Measurements from ENCODE around the gene FIGLA. TPM values are rescaled to one million over a fixed set of nuclear protein-coding genes. Genes with fewer than 3 reads are reported as not detected.

The FIGLA gene
- polyA plus RNA-seq, 1 of the 3 experiments (the other 2 are of a cell fraction): not detected

DNA sequence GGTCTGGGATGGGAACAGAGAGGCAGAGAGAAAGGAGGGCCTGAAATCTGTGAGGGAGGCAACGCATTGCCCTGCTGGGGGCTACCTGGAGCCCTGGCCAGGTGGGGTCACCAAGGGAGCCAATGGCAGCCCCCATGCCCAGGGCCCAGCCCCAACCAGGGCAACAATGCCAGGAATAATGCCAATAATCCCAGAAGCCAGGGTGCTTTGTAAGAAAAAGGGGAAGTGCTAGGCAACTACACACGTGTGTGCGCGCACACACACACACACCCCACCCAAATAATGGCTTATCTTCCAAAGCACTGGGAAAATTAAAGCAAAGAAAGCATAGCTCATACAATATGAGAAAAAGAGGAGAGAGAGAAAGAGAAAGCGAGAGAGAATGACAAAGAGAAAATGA is 36.9 kb upstream of the FIGLA start:
- Histone ChIP-seq H3K79me2 (ENCODE audit: insufficient read depth) (no peaks in the 10 kb centered on the region), H3K4me1 (ENCODE audit: control insufficient read depth in 1 of 2, insufficient read depth in 2 of 2, low read depth in 1 of 2, low read length in 1 of 2) (no peaks in the 10 kb centered on the region), H4K20me1 (ENCODE audit: insufficient read depth) (no peaks in the 10 kb centered on the region), H3K27me3 (ENCODE audit: insufficient read depth) (no peaks in the 10 kb centered on the region), H3K4me3 (ENCODE audit: low read depth in 2 of 2, low read length in 1 of 2) (no peak overlapping the region), H3F3A (replicated peaks; ENCODE audit: insufficient read depth) (no peaks in the 10 kb centered on the region), H3K9me2 (no peaks in the 10 kb centered on the region), H3K9me3 (no peaks in the 10 kb centered on the region), H2AFZ (ENCODE audit: low read depth) (no peak overlapping the region), H3K4me2 (no peak overlapping the region), H3K27ac (ENCODE audit: low read depth in 2 of 2, low read length in 1 of 2) (no peak overlapping the region), H3K36me3 (replicated peaks in 1 of 2; ENCODE audit: control insufficient read depth in 1 of 2, insufficient read depth in 2 of 2, low read length in 1 of 2) (no peaks in the 10 kb centered on the region), H3K9ac (no peak overlapping the region)
- DNase-seq: no peak
- TF ChIP-seq JUND (IDR thresholded peaks at IDR 0.05): no peak
- no peak for TF ChIP-seq SIN3A (IDR thresholded peaks at IDR 0.05; ENCODE audit: borderline replicate concordance, low read depth, low read length)
- TF ChIP-seq, protein P1, sequence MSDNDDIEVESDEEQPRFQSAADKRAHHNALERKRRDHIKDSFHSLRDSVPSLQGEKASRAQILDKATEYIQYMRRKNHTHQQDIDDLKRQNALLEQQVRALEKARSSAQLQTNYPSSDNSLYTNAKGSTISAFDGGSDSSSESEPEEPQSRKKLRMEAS (IDR thresholded peaks at IDR 0.05; ENCODE audit: low read depth): no peak
- TF ChIP-seq, protein P2, sequence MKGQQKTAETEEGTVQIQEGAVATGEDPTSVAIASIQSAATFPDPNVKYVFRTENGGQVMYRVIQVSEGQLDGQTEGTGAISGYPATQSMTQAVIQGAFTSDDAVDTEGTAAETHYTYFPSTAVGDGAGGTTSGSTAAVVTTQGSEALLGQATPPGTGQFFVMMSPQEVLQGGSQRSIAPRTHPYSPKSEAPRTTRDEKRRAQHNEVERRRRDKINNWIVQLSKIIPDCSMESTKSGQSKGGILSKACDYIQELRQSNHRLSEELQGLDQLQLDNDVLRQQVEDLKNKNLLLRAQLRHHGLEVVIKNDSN (IDR thresholded peaks at IDR 0.05; ENCODE audit: borderline replicate concordance, low read depth): no peak
- TF ChIP-seq, protein P3, sequence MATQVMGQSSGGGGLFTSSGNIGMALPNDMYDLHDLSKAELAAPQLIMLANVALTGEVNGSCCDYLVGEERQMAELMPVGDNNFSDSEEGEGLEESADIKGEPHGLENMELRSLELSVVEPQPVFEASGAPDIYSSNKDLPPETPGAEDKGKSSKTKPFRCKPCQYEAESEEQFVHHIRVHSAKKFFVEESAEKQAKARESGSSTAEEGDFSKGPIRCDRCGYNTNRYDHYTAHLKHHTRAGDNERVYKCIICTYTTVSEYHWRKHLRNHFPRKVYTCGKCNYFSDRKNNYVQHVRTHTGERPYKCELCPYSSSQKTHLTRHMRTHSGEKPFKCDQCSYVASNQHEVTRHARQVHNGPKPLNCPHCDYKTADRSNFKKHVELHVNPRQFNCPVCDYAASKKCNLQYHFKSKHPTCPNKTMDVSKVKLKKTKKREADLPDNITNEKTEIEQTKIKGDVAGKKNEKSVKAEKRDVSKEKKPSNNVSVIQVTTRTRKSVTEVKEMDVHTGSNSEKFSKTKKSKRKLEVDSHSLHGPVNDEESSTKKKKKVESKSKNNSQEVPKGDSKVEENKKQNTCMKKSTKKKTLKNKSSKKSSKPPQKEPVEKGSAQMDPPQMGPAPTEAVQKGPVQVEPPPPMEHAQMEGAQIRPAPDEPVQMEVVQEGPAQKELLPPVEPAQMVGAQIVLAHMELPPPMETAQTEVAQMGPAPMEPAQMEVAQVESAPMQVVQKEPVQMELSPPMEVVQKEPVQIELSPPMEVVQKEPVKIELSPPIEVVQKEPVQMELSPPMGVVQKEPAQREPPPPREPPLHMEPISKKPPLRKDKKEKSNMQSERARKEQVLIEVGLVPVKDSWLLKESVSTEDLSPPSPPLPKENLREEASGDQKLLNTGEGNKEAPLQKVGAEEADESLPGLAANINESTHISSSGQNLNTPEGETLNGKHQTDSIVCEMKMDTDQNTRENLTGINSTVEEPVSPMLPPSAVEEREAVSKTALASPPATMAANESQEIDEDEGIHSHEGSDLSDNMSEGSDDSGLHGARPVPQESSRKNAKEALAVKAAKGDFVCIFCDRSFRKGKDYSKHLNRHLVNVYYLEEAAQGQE (IDR thresholded peaks at IDR 0.05; ENCODE audit: low read depth, low read length): no peak
- no peak for TF ChIP-seq TAF1 (IDR thresholded peaks at IDR 0.05; ENCODE audit: borderline replicate concordance, low read depth, low read length)
- ChIA-PET POLR2A (no interaction called here), CTCF (interaction anchor here (1.2 to 1.9 kb wide), 2 partner anchors 63 to 119 kb away, joined by 3 to 5 read pairs; no protein-coding TSS in a partner anchor)
- WGBS (ENCODE audit: low lambda C conversion rate): 69% methylated on average over 5 of the region's 5 CpGs

DNA sequence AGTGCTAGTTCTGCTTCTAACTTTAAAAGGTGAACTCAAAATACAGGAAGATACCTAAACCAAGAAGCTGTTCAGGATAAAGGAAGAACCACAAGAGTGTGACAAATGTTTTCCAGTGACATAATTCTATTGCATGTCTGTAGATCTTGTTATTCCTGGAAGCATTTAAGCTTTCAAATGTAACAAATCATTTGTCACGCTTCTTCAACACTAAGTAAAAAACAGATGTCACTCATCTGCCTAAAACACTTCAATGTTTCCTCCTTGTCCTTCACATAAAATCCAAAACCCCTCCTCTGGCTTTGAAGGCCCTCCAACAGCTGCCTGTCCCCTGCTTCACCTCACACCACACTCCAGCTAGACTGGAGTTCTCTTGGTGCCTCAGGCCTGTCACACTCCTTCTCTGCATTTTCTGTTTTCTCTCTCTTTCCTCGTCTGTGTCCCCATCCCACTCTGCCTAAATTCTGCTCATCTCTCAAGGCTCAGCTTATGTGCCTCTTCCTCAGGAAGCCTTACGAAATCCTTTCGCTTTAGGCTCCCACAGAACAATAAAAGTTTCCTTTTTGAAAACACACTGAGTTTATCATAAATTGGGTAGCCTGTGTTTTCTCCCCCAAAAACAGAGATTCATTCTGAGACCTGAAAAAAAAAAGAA is 36.4 kb upstream of the FIGLA start:
- H2AFZ ChIP-seq (ENCODE audit: low read depth): no peak overlapping the region
- no peak overlapping the region for H3K4me2 ChIP-seq
- no peaks in the 10 kb centered on the region for H4K20me1 ChIP-seq (ENCODE audit: insufficient read depth)
- DNase-seq: no peak
- H3F3A ChIP-seq (replicated peaks; ENCODE audit: insufficient read depth): no peaks in the 10 kb centered on the region
- no peaks in the 10 kb centered on the region for H3K36me3 ChIP-seq (replicated peaks in 1 of 2; ENCODE audit: control insufficient read depth in 1 of 2, insufficient read depth in 2 of 2, low read length in 1 of 2)
- POLR2A ChIA-PET: interaction anchor here (0.6 kb wide), 1 partner anchor 793 kb away, joined by 7 read pairs; no protein-coding TSS in a partner anchor
- H3K4me1 ChIP-seq (ENCODE audit: control insufficient read depth in 1 of 2, insufficient read depth in 2 of 2, low read depth in 1 of 2, low read length in 1 of 2): no peaks in the 10 kb centered on the region
- no peak overlapping the region for H3K4me3 ChIP-seq (ENCODE audit: low read depth in 2 of 2, low read length in 1 of 2)
- no peaks in the 10 kb centered on the region for H3K27me3 ChIP-seq (ENCODE audit: insufficient read depth)
- no peak overlapping the region for H3K9ac ChIP-seq
- no peaks in the 10 kb centered on the region for H3K9me2 ChIP-seq
- 57% methylated on average over 4 of the region's 4 CpGs for WGBS (ENCODE audit: low lambda C conversion rate)
- H3K9me3 ChIP-seq: no peaks in the 10 kb centered on the region
- no peak overlapping the region for H3K27ac ChIP-seq (ENCODE audit: low read depth in 2 of 2, low read length in 1 of 2)
- H3K79me2 ChIP-seq (ENCODE audit: insufficient read depth): no peaks in the 10 kb centered on the region
- TF ChIP-seq, protein P4, sequence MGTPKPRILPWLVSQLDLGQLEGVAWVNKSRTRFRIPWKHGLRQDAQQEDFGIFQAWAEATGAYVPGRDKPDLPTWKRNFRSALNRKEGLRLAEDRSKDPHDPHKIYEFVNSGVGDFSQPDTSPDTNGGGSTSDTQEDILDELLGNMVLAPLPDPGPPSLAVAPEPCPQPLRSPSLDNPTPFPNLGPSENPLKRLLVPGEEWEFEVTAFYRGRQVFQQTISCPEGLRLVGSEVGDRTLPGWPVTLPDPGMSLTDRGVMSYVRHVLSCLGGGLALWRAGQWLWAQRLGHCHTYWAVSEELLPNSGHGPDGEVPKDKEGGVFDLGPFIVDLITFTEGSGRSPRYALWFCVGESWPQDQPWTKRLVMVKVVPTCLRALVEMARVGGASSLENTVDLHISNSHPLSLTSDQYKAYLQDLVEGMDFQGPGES (IDR thresholded peaks at IDR 0.05; ENCODE audit: low read depth, low read length): no peak
- TF ChIP-seq, protein P5, sequence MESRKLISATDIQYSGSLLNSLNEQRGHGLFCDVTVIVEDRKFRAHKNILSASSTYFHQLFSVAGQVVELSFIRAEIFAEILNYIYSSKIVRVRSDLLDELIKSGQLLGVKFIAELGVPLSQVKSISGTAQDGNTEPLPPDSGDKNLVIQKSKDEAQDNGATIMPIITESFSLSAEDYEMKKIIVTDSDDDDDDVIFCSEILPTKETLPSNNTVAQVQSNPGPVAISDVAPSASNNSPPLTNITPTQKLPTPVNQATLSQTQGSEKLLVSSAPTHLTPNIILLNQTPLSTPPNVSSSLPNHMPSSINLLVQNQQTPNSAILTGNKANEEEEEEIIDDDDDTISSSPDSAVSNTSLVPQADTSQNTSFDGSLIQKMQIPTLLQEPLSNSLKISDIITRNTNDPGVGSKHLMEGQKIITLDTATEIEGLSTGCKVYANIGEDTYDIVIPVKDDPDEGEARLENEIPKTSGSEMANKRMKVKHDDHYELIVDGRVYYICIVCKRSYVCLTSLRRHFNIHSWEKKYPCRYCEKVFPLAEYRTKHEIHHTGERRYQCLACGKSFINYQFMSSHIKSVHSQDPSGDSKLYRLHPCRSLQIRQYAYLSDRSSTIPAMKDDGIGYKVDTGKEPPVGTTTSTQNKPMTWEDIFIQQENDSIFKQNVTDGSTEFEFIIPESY (IDR thresholded peaks at IDR 0.05; ENCODE audit: borderline replicate concordance, low read depth): no peak
- TF ChIP-seq RFX5 (IDR thresholded peaks at IDR 0.05; ENCODE audit: low read length): no peak
- TF ChIP-seq, protein P3 (IDR thresholded peaks at IDR 0.05; ENCODE audit: low read depth, low read length): no peak
- no peak for TF ChIP-seq SMC3 (IDR thresholded peaks at IDR 0.05; ENCODE audit: low read depth, low read length)
- TF ChIP-seq TAF1 (IDR thresholded peaks at IDR 0.05; ENCODE audit: borderline replicate concordance, low read depth, low read length): no peak
- no peak for TF ChIP-seq FOSL2 (IDR thresholded peaks at IDR 0.05; ENCODE audit: borderline replicate concordance, low read depth)
- TF ChIP-seq GABPA (IDR thresholded peaks at IDR 0.05; ENCODE audit: low read depth): no peak
- TF ChIP-seq TEAD4 (IDR thresholded peaks at IDR 0.05; ENCODE audit: borderline replicate concordance, insufficient read depth): no peak
- no peak for TF ChIP-seq ELF1 (IDR thresholded peaks at IDR 0.05)
- CTCF ChIA-PET: interaction anchor here (0.9 to 1.9 kb wide), 4 partner anchors 34 to 171 kb away, joined by 3 to 5 read pairs (median 4); no protein-coding TSS in a partner anchor

All from SK-N-SH (cell line).